ENCODE results near the gene MX2. TPM values are rescaled to one million over a fixed set of nuclear protein-coding genes. Genes with fewer than 3 reads are reported as not detected.
"Not testable (repeated sequence)": the region's sequence is repeated elsewhere in the genome, so short reads cannot be mapped to it uniquely, and the experiment has no call there.

MX2 gene
- total and polyA plus RNA-seq, 4 donors = 0.69 to 4.7 (median 2.2) TPM

- peaks cover 0 to 14% (median 10%) of the 10 kb centered on the region in 4 donors for H3K4me1 ChIP-seq (ENCODE audit: control insufficient read depth in 4 of 4, insufficient read depth in 4 of 4, low read length in 3 of 4)
- no peak overlapping the region for H3K27ac ChIP-seq (ENCODE audit: low read depth in 1 of 2, low read length in 2 of 2)
- H3K9ac ChIP-seq (ENCODE audit: low read depth in 1 of 2, low read length in 2 of 2) = no peak overlapping the region
- WGBS = 94% methylated on average over 19 of the region's 19 CpGs
- H3K4me3 ChIP-seq (ENCODE audit: low read depth in 1 of 3, low read length in 3 of 3) = no peak overlapping the region
- no peaks in the 10 kb centered on the region for H3K9me3 ChIP-seq (ENCODE audit: control insufficient read depth in 4 of 4, low read length in 3 of 4)
- H3K36me3 ChIP-seq (ENCODE audit: control insufficient read depth in 4 of 4, insufficient read depth in 3 of 4, low read depth in 1 of 4, low read length in 3 of 4) = no peaks in the 10 kb centered on the region
- no peaks in the 10 kb centered on the region for H3K27me3 ChIP-seq (ENCODE audit: control insufficient read depth in 4 of 4, insufficient read depth in 4 of 4, low read length in 3 of 4)
- no peak for TF ChIP-seq FOXA2 (IDR thresholded peaks at IDR 0.05)
- no peak for TF ChIP-seq ATF3 (IDR thresholded peaks at IDR 0.05)
- TF ChIP-seq RXRA (IDR thresholded peaks at IDR 0.05) = no peak
- TF ChIP-seq, protein P1, sequence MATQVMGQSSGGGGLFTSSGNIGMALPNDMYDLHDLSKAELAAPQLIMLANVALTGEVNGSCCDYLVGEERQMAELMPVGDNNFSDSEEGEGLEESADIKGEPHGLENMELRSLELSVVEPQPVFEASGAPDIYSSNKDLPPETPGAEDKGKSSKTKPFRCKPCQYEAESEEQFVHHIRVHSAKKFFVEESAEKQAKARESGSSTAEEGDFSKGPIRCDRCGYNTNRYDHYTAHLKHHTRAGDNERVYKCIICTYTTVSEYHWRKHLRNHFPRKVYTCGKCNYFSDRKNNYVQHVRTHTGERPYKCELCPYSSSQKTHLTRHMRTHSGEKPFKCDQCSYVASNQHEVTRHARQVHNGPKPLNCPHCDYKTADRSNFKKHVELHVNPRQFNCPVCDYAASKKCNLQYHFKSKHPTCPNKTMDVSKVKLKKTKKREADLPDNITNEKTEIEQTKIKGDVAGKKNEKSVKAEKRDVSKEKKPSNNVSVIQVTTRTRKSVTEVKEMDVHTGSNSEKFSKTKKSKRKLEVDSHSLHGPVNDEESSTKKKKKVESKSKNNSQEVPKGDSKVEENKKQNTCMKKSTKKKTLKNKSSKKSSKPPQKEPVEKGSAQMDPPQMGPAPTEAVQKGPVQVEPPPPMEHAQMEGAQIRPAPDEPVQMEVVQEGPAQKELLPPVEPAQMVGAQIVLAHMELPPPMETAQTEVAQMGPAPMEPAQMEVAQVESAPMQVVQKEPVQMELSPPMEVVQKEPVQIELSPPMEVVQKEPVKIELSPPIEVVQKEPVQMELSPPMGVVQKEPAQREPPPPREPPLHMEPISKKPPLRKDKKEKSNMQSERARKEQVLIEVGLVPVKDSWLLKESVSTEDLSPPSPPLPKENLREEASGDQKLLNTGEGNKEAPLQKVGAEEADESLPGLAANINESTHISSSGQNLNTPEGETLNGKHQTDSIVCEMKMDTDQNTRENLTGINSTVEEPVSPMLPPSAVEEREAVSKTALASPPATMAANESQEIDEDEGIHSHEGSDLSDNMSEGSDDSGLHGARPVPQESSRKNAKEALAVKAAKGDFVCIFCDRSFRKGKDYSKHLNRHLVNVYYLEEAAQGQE (IDR thresholded peaks at IDR 0.05) = no peak
- no peak for TF ChIP-seq NR2F2 (IDR thresholded peaks at IDR 0.05)
- no peak for TF ChIP-seq YY1 (IDR thresholded peaks at IDR 0.05)
- no peak for TF ChIP-seq HNF4G (IDR thresholded peaks at IDR 0.05)
- TF ChIP-seq TAF1 (conservative IDR thresholded peaks at IDR 0.05) = no peak
- no peak for TF ChIP-seq EGR1 (IDR thresholded peaks at IDR 0.05; ENCODE audit: low read depth in 2 of 2)
- no peak for TF ChIP-seq ZBTB33 (IDR thresholded peaks at IDR 0.05)
- no peak for TF ChIP-seq RAD21 (IDR thresholded peaks at IDR 0.05)
- TF ChIP-seq GABPA (IDR thresholded peaks at IDR 0.05 in 1 of 2, conservative IDR thresholded peaks at IDR 0.05 in 1 of 2) = no peak
- no peak for TF ChIP-seq CTCF (IDR thresholded peaks at IDR 0.05; ENCODE audit: low read depth, low read length, missing input control)
- no peak for TF ChIP-seq FOXA1 (IDR thresholded peaks at IDR 0.05)
- peak; percentile 13 for DNase-seq (ENCODE audit: low spot score)
Measured at GRCh38 chr21:41422546-41423304, 60.9 kb downstream of the MX2 start.

- H3K9ac ChIP-seq (ENCODE audit: low read depth in 1 of 2, low read length in 2 of 2); H3K27me3 ChIP-seq (ENCODE audit: control insufficient read depth in 4 of 4, insufficient read depth in 4 of 4, low read length in 3 of 4); H3K36me3 ChIP-seq (ENCODE audit: control insufficient read depth in 4 of 4, insufficient read depth in 3 of 4, low read depth in 1 of 4, low read length in 3 of 4); H3K4me3 ChIP-seq (ENCODE audit: low read depth in 1 of 3, low read length in 3 of 3); H3K27ac ChIP-seq (ENCODE audit: low read depth in 1 of 2, low read length in 2 of 2); DNase-seq (ENCODE audit: low spot score); H3K9me3 ChIP-seq (ENCODE audit: control insufficient read depth in 4 of 4, low read length in 3 of 4): not testable (repeated sequence)
- WGBS = 81% methylated on average over 5 of the region's 5 CpGs
- H3K4me1 ChIP-seq (ENCODE audit: control insufficient read depth in 4 of 4, insufficient read depth in 4 of 4, low read length in 3 of 4) = peaks cover 0 to 14% (median 10%) of the 10 kb centered on the region in 4 donors
Measured at GRCh38 chr21:41423305-41423636, 61.4 kb downstream of the MX2 start.
